Loucy (cell line): ENCODE measurements around the gene SPOP.

ENCODE experiments used
- CTCF ChIP-seq: fragments of 200-600 bp; sonication (generic); conservative IDR thresholded peaks from 2 replicates; pipeline ENCODE4 v1.5.1; 2014; ENCODE audit warnings: mild to moderate bottlenecking, antibody characterized with exemption, low read length
- EZH2phosphoT487 ChIP-seq: fragments of 200-600 bp; IDR thresholded peaks from 2 replicates; pipeline ENCODE4 v1.6.1; 2018; ENCODE audit warnings: antibody characterized with exemption, mild to moderate bottlenecking, moderate library complexity, borderline replicate concordance

DNA sequence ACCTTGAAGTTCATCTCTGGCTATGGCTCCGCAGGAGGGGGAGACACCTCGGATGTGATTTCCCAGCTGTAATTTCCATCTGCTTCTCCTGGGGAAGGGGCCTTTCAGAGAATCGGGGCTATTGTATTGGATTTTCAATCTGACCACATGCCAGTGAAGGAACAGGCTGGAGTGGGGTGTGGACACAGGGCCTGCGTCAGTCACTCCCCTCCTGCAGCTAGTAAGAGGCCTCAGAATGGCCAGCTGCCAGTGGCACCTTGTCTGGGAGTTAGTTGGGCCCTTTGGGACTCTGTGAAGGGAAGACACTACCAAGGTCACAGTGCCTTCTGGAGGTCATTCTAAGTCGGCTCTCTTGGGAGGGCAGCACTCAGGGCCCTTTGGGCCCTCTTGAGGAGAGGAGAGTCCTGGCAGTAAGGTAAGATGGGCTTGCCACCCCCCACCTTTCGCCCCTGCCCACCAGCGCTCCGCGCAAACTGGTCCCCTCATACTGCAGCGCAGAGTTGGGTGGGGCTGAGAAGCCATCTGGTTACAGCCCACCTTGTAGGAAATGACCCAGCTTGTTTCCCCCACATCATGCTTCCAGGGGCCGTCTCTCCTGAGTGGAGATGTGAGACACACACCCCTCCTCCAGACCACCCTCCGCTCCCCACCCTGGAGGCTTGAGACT is 96.8 kb downstream of the SPOP start:
- TF ChIP-seq CTCF (no peak), EZH2phosphoT487 (no peak)
